ENCODE data around the gene UBE2H.

DNA sequence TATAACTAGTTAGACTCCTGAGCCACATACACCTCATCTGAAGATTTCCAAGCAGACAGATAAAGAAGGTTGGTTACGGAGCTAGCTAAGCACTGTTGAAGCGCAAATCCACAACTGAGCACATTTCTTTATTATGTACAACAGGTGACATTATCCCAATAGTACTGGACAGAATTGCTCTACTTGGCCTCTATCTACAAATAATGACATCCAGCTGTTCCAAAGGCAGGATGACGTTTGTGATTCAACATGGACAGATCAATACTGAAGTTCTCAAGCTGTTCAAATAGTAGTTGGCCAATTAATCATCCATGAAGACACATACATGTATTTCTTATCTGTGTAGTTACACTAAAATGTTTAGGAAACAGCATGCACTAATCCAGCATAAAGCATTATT, 101.0 kb downstream of the UBE2H start:
- no peak for TF ChIP-seq CTCF (conservative IDR thresholded peaks at IDR 0.05)
- no peak for TF ChIP-seq ZFX (IDR thresholded peaks at IDR 0.05)

All from C4-2B (cell line).